B cell (primary cell): Measurements from ENCODE around the gene SFT2D1. TPM values are rescaled to one million over a fixed set of nuclear protein-coding genes. Genes with fewer than 3 reads are reported as not detected.
A peak's percentile ranks its signal among the peaks of the same experiment; 100 is the strongest.

Source experiments
- ATAC-seq: fragments of 200-7000 bp; cut with Tn5 transposase; one replicate; pipeline ENCODE4 v1.10.0; 2021; ENCODE audit warnings: low read depth, mild to moderate bottlenecking, moderate number of reproducible peaks, moderate library complexity
- CTCF ChIA-PET: fragments of 350-600 bp; sonication (Branson Sonifier 250); formaldehyde crosslinking; loops from one replicate; lab custom pipeline; 2021; ENCODE audit warnings: antibody characterized with exemption, inconsistent platforms; lab: Charles Lee
- POLR2A ChIA-PET: fragments of 350-600 bp; sonication (Branson Sonifier 250); formaldehyde crosslinking; loops from one replicate; lab custom pipeline; 2021; ENCODE audit warnings: antibody characterized with exemption; lab: Charles Lee
- DNase-seq: peaks from one replicate; pipeline ENCODE4 v3.0.0; 2013
- H2AFZ ChIP-seq: 2 replicates; pipeline ENCODE4 v1.6.1; 2012; ENCODE audit warnings: mild to moderate bottlenecking, low read depth, low read length; ENCODE audit not compliant: insufficient read depth, poor library complexity, severe bottlenecking
- H3K27ac ChIP-seq, 2 donors: 1 replicate in 1 of 2; 2 replicates in 1 of 2; pipeline ENCODE4 v1.5.1; 2012 to 2013; ENCODE audit warnings: low read length in 2 of 2, mild to moderate bottlenecking in 2 of 2, moderate library complexity in 1 of 2
- H3K27me3 ChIP-seq, 4 experiments: fragments of 200-600 bp in 1 of 4; sonication (generic) in 1 of 4; replicated peaks in 1 of 4; 1 replicate in 2 of 4; 2 replicates in 2 of 4; pipeline versions ENCODE4 v1.6.1 to v1.7.0; 2013 to 2016; ENCODE audit warnings: low read length in 3 of 4, mild to moderate bottlenecking in 2 of 4, mixed read lengths in 1 of 4, moderate library complexity in 1 of 4; ENCODE audit not compliant: insufficient read depth in 4 of 4, control insufficient read depth in 3 of 4; ENCODE audit errors: control extremely low read depth in 1 of 4
- H3K36me3 ChIP-seq, 2 experiments: replicated peaks in 1 of 2; 1 replicate in 1 of 2; 2 replicates in 1 of 2; pipeline versions ENCODE4 v1.6.1 to v1.7.1; 2013; ENCODE audit warnings: low read length in 1 of 2; ENCODE audit not compliant: insufficient read depth in 2 of 2, control insufficient read depth in 1 of 2; ENCODE audit errors: control extremely low read depth in 1 of 2, extremely low read depth in 1 of 2
- H3K4me1 ChIP-seq, 2 donors: fragments of 200-600 bp in 1 of 2; sonication (generic) in 1 of 2; 1 replicate in 1 of 2; 2 replicates in 1 of 2; pipeline versions ENCODE4 v1.5.1 to v1.6.1; 2013 to 2017; ENCODE audit warnings: low read length in 2 of 2; ENCODE audit not compliant: control insufficient read depth in 2 of 2, insufficient read depth in 2 of 2
- H3K4me2 ChIP-seq: replicated peaks from 2 replicates; pipeline ENCODE3; 2012; ENCODE audit warnings: mild to moderate bottlenecking, low read depth, low read length; ENCODE audit not compliant: poor library complexity, severe bottlenecking
- H3K4me3 ChIP-seq, 5 experiments: fragments of 200-600 bp in 1 of 5; sonication (generic) in 1 of 5; 1 replicate in 3 of 5; 2 replicates in 2 of 5; pipeline versions ENCODE4 v1.5.1 to v1.7.0; 2011 to 2016; ENCODE audit warnings: low read length in 4 of 5, mild to moderate bottlenecking in 4 of 5, low read depth in 2 of 5, control low read depth in 1 of 5, moderate library complexity in 1 of 5; ENCODE audit not compliant: insufficient read depth in 1 of 5; ENCODE audit errors: control extremely low read depth in 1 of 5, extremely low read depth in 1 of 5
- H3K79me2 ChIP-seq: fragments of 200-600 bp; sonication (generic); one replicate; pipeline ENCODE4 v1.6.0; 2016; ENCODE audit warnings: low read length; ENCODE audit not compliant: control insufficient read depth, insufficient read depth
- H3K9ac ChIP-seq: fragments of 200-600 bp; sonication (generic); 2 replicates; pipeline ENCODE4 v1.6.1; 2017; ENCODE audit warnings: mild to moderate bottlenecking, low read length, moderate library complexity
- H3K9me3 ChIP-seq, 3 donors: one replicate each; pipeline versions ENCODE4 v1.6.1 to v1.7.1; 2013; ENCODE audit warnings: low read length in 2 of 3; ENCODE audit not compliant: control insufficient read depth in 2 of 3, insufficient read depth in 1 of 3; ENCODE audit errors: control extremely low read depth in 1 of 3
- H4K20me1 ChIP-seq: 2 replicates; pipeline ENCODE4 v1.6.0; 2012; ENCODE audit warnings: mild to moderate bottlenecking, low read length; ENCODE audit not compliant: insufficient read depth, control insufficient read depth, poor library complexity, severe bottlenecking
- H3K27ac Mint-ChIP-seq: one replicate; pipeline ENCODE4 v1.8.0; 2021; ENCODE audit warnings: mixed read lengths
- H3K27me3 Mint-ChIP-seq: one replicate; pipeline ENCODE4 v1.8.0; 2021; ENCODE audit warnings: mixed read lengths
- H3K4me1 Mint-ChIP-seq: one replicate; pipeline ENCODE4 v1.8.0; 2021; ENCODE audit warnings: mixed read lengths
- H3K4me3 Mint-ChIP-seq: one replicate; pipeline ENCODE4 v1.8.0; 2021; ENCODE audit warnings: mixed read lengths
- H3K9me3 Mint-ChIP-seq: one replicate; pipeline ENCODE4 v1.8.0; 2022; ENCODE audit warnings: mixed read lengths; ENCODE audit not compliant: insufficient read depth
- CTCF ChIP-seq: fragments of 200-600 bp; IDR thresholded peaks from one replicate; pipeline ENCODE4 v1.8.0; 2022; ENCODE audit warnings: antibody characterized with exemption, mild to moderate bottlenecking
- EZH2 ChIP-seq: IDR thresholded peaks from 2 replicates; pipeline ENCODE4 v1.6.1; 2012; ENCODE audit warnings: borderline replicate concordance, low read depth, mild to moderate bottlenecking, moderate library complexity, low read length; ENCODE audit not compliant: insufficient read depth, poor library complexity, severe bottlenecking
- WGBS: methylation state at CpG from one replicate; pipeline ENCODE4 v1.1.5; 2013; ENCODE audit warnings: missing lambda C conversion rate; ENCODE audit not compliant: insufficient coverage; 5-methylcytosine and 5-hydroxymethylcytosine counted together
- intact Hi-C: fragments of 100-400 bp; cut with micrococcal nuclease; formaldehyde crosslinking; loops from one replicate; pipeline ENCODE4 v1.10.0; 2022
- polyA plus RNA-seq: library from polyadenylated mRNA; depleted of rRNA; stranded (reverse); fragments of >200 nt; gene quantifications from 2 replicates; pipeline ENCODE4 v1.2.3, GENCODE V29; 2012
- total RNA-seq, 2 donors: library from RNA; stranded (reverse); fragments of 120-200 nt in 1 of 2; gene quantifications; 1 replicate in 1 of 2; 2 replicates in 1 of 2; pipeline versions ENCODE4 v1.2.3 to v1.2.4, GENCODE V29; 2013 to 2022

Gene SFT2D1
- total and polyA plus RNA-seq, 2 donors (not counting 1 experiment from before 2014, with no cell fraction given): 38.2 to 59.0 TPM

GRCh38 chr6:166333172-166333995 lies 9.0 kb downstream of the SFT2D1 start:
- H3K9me3 Mint-ChIP-seq: no peaks in the 10 kb centered on the region
- Histone ChIP-seq H3K79me2 (peaks cover 93% of the 10 kb centered on the region), H2AFZ (peak overlapping the region; percentile 6), H3K4me2 (peak overlapping the region; percentile 72), H4K20me1 (peaks cover 83% of the 10 kb centered on the region), H3K36me3 (peaks cover 20 to 60% of the 10 kb centered on the region in 2 experiments), H3K27me3 (no peaks in the 10 kb centered on the region), H3K9me3 (no peaks in the 10 kb centered on the region), H3K4me3 (peak overlapping the region in 1 of 5 experiments; percentile 26), H3K9ac (peak overlapping the region; percentile 37), H3K27ac (peak overlapping the region; percentile 59 to 77), H3K4me1 (peaks cover 23 to 48% of the 10 kb centered on the region in 2 donors)
- H3K27ac Mint-ChIP-seq: peak overlapping the region; percentile 87
- DNase-seq (peak; percentile 52), ATAC-seq (peak; percentile 61)
- H3K27me3 Mint-ChIP-seq: no peaks in the 10 kb centered on the region
- WGBS: 71% methylated on average over 23 of the region's 23 CpGs
- intact Hi-C loops: no loop called here
- H3K4me1 Mint-ChIP-seq: peaks cover 59% of the 10 kb centered on the region
- TF ChIP-seq CTCF: no peak
- no peak for TF ChIP-seq EZH2
- H3K4me3 Mint-ChIP-seq: peak overlapping the region; percentile 65
- CTCF ChIA-PET: interaction anchor here (1.2 to 2.0 kb wide), 2 partner anchors 20 to 48 kb away, joined by 5 to 10 read pairs; no protein-coding TSS in a partner anchor
- POLR2A ChIA-PET: no interaction called here
